ENCODE results near the gene FUT7. TPM values are rescaled to one million over a fixed set of nuclear protein-coding genes. Genes with fewer than 3 reads are reported as not detected.
"Not testable (repeated sequence)": the region's sequence is repeated elsewhere in the genome, so short reads cannot be mapped to it uniquely, and the experiment has no call there.

Gene FUT7
- total RNA-seq, 2 experiments from 2014 or later = not detected

GRCh38 chr9:137009217-137009616 is 22.7 kb downstream of the FUT7 start:
- H3K9me3 Mint-ChIP-seq = no peaks in the 10 kb centered on the region
- CTCF ChIA-PET = no interaction called here

GRCh38 chr9:137008312-137008711 is 23.6 kb downstream of the FUT7 start:
- Mint-ChIP-seq H3K4me1 (ENCODE audit: low read depth) (no peaks in the 10 kb centered on the region), H3K36me3 (ENCODE audit: low read depth) (no peaks in the 10 kb centered on the region), H3K9me3 (no peaks in the 10 kb centered on the region), H3K27ac (no peak overlapping the region), H3K4me3 (no peak overlapping the region), H3K27me3 (ENCODE audit: low read depth) (no peaks in the 10 kb centered on the region)
- DNase-seq = no peak
- CTCF ChIA-PET = no interaction called here
- intact Hi-C loops (cut with micrococcal nuclease) = no loop called here

More at GRCh38 chr9:137009217-137009616, 22.7 kb downstream of the FUT7 start:
- no peaks in the 10 kb centered on the region for H3K4me1 Mint-ChIP-seq (ENCODE audit: low read depth)
- no peak for DNase-seq
- H3K27ac Mint-ChIP-seq = no peak overlapping the region
- no peaks in the 10 kb centered on the region for H3K27me3 Mint-ChIP-seq (ENCODE audit: low read depth)
- intact Hi-C loops (cut with micrococcal nuclease) = no loop called here
- no peaks in the 10 kb centered on the region for H3K36me3 Mint-ChIP-seq (ENCODE audit: low read depth)
- no peak overlapping the region for H3K4me3 Mint-ChIP-seq

GRCh38 chr9:137007816-137008270 is 24.0 kb downstream of the FUT7 start:
- Mint-ChIP-seq H3K9me3 (no peaks in the 10 kb centered on the region), H3K27me3 (ENCODE audit: low read depth) (no peaks in the 10 kb centered on the region), H3K27ac (no peak overlapping the region), H3K36me3 (ENCODE audit: low read depth) (no peaks in the 10 kb centered on the region), H3K4me3 (no peak overlapping the region), H3K4me1 (ENCODE audit: low read depth) (no peaks in the 10 kb centered on the region)
- CTCF ChIA-PET = no interaction called here
- DNase-seq = no peak
- intact Hi-C loops (cut with micrococcal nuclease) = no loop called here

- no peak for DNase-seq
- no peaks in the 10 kb centered on the region for H3K36me3 Mint-ChIP-seq (ENCODE audit: low read depth)
- no peak overlapping the region for H3K4me3 Mint-ChIP-seq
- H3K4me1 Mint-ChIP-seq (ENCODE audit: low read depth) = no peaks in the 10 kb centered on the region
- H3K9me3 Mint-ChIP-seq = no peaks in the 10 kb centered on the region
- H3K27ac Mint-ChIP-seq = no peak overlapping the region
- intact Hi-C loops (cut with micrococcal nuclease) = no loop called here
- CTCF ChIA-PET = no interaction called here
- H3K27me3 Mint-ChIP-seq (ENCODE audit: low read depth) = no peaks in the 10 kb centered on the region
These were observed 24.6 kb downstream of the FUT7 start for GRCh38 chr9:137007108-137007815.

- CTCF ChIA-PET = interaction anchor here (0.9 kb wide), 1 partner anchor 23 kb away, joined by 3 read pairs; no protein-coding TSS in a partner anchor
- Mint-ChIP-seq H3K27ac (no peak overlapping the region), H3K36me3 (ENCODE audit: low read depth) (no peaks in the 10 kb centered on the region), H3K27me3 (ENCODE audit: low read depth) (no peaks in the 10 kb centered on the region), H3K9me3 (no peaks in the 10 kb centered on the region), H3K4me1 (ENCODE audit: low read depth) (no peaks in the 10 kb centered on the region), H3K4me3 (no peak overlapping the region)
- DNase-seq = no peak
- intact Hi-C loops (cut with micrococcal nuclease) = no loop called here
These were observed 25.5 kb downstream of the FUT7 start for GRCh38 chr9:137006116-137007003.

- CTCF ChIA-PET = interaction anchor here (1.1 kb wide), 1 partner anchor 31 kb away, joined by 5 read pairs; no protein-coding TSS in a partner anchor
- intact Hi-C loops (cut with micrococcal nuclease) = loop anchor here (2.0 kb wide), 1 partner anchor 31 kb away; no protein-coding TSS in a partner anchor
- H3K9me3 Mint-ChIP-seq; H3K27me3 Mint-ChIP-seq (ENCODE audit: low read depth); H3K36me3 Mint-ChIP-seq (ENCODE audit: low read depth); DNase-seq; H3K27ac Mint-ChIP-seq; H3K4me3 Mint-ChIP-seq; H3K4me1 Mint-ChIP-seq (ENCODE audit: low read depth): not testable (repeated sequence)
These were observed 27.6 kb downstream of the FUT7 start for GRCh38 chr9:137004285-137004684.

- H3K4me3 Mint-ChIP-seq = no peak overlapping the region
- intact Hi-C loops (cut with micrococcal nuclease) = no loop called here
- no peaks in the 10 kb centered on the region for H3K36me3 Mint-ChIP-seq (ENCODE audit: low read depth)
- H3K27ac Mint-ChIP-seq = no peak overlapping the region
- DNase-seq = no peak
- no peaks in the 10 kb centered on the region for H3K9me3 Mint-ChIP-seq
- CTCF ChIA-PET = interaction anchor here (0.9 to 1.0 kb wide), 2 partner anchors 10 to 32 kb away, joined by 3 read pairs; no protein-coding TSS in a partner anchor
- H3K4me1 Mint-ChIP-seq (ENCODE audit: low read depth) = peaks cover 8% of the 10 kb centered on the region
- H3K27me3 Mint-ChIP-seq (ENCODE audit: low read depth) = peaks cover 10% of the 10 kb centered on the region
These were observed 29.2 kb downstream of the FUT7 start for GRCh38 chr9:137002646-137003041.

- DNase-seq = no peak
- Mint-ChIP-seq H3K4me1 (ENCODE audit: low read depth) (peaks cover 10% of the 10 kb centered on the region), H3K4me3 (no peak overlapping the region), H3K27me3 (ENCODE audit: low read depth) (peaks cover 13% of the 10 kb centered on the region), H3K27ac (no peak overlapping the region), H3K36me3 (ENCODE audit: low read depth) (no peaks in the 10 kb centered on the region), H3K9me3 (no peaks in the 10 kb centered on the region)
- CTCF ChIA-PET = interaction anchor here (0.6 to 0.9 kb wide), 2 partner anchors 33 to 515 kb away, joined by 3 read pairs; no protein-coding TSS in a partner anchor
- intact Hi-C loops (cut with micrococcal nuclease) = no loop called here
These were observed 29.8 kb downstream of the FUT7 start for GRCh38 chr9:137001857-137002645.

GRCh38 chr9:137000177-137000930 is 31.5 kb downstream of the FUT7 start:
- Mint-ChIP-seq H3K36me3 (ENCODE audit: low read depth) (no peaks in the 10 kb centered on the region), H3K9me3 (no peaks in the 10 kb centered on the region), H3K27me3 (ENCODE audit: low read depth) (peaks cover 13% of the 10 kb centered on the region), H3K4me1 (ENCODE audit: low read depth) (peaks cover 13% of the 10 kb centered on the region), H3K4me3 (no peak overlapping the region), H3K27ac (no peak overlapping the region)
- no peak for DNase-seq
- CTCF ChIA-PET = interaction anchor here (0.7 to 1.7 kb wide), 2 partner anchors 35 to 527 kb away, joined by 5 to 6 read pairs; no protein-coding TSS in a partner anchor
- intact Hi-C loops (cut with micrococcal nuclease) = no loop called here

GRCh38 chr9:136997830-136998234 is 34.1 kb downstream of the FUT7 start:
- Mint-ChIP-seq H3K4me1 (ENCODE audit: low read depth) (peaks cover 20% of the 10 kb centered on the region), H3K36me3 (ENCODE audit: low read depth) (peaks cover 9% of the 10 kb centered on the region), H3K9me3 (no peaks in the 10 kb centered on the region), H3K27me3 (ENCODE audit: low read depth) (peaks cover 13% of the 10 kb centered on the region), H3K27ac (no peak overlapping the region), H3K4me3 (no peak overlapping the region)
- CTCF ChIA-PET = interaction anchor here (1.0 kb wide), 1 partner anchor 8 kb away, joined by 3 read pairs; no protein-coding TSS in a partner anchor
- DNase-seq = peak; percentile 42
- intact Hi-C loops (cut with micrococcal nuclease) = no loop called here

- intact Hi-C loops (cut with micrococcal nuclease) = no loop called here
- H3K4me3 Mint-ChIP-seq = no peak overlapping the region
- CTCF ChIA-PET = interaction anchor here (1.0 kb wide), 1 partner anchor 8 kb away, joined by 3 read pairs; no protein-coding TSS in a partner anchor
- no peak overlapping the region for H3K27ac Mint-ChIP-seq
- peaks cover 9% of the 10 kb centered on the region for H3K36me3 Mint-ChIP-seq (ENCODE audit: low read depth)
- no peak for DNase-seq
- peaks cover 20% of the 10 kb centered on the region for H3K4me1 Mint-ChIP-seq (ENCODE audit: low read depth)
- peaks cover 13% of the 10 kb centered on the region for H3K27me3 Mint-ChIP-seq (ENCODE audit: low read depth)
- H3K9me3 Mint-ChIP-seq = no peaks in the 10 kb centered on the region
These were observed 34.5 kb downstream of the FUT7 start for GRCh38 chr9:136997371-136997770.

Data from activated naive CD4-positive, alpha-beta T cell treated with anti-CD3 and anti-CD28 coated beads for 36 hours (primary cell).